Stimulated activated CD4-positive, alpha-beta T cell treated with anti-CD3 and anti-CD28 coated beads, Interleukin-2, amount 100 ng/mL, for 24 hours (primary cell): ENCODE measurements around the gene VDAC1.

Source experiments
- DNase-seq, 2 donors: peaks; one replicate each; pipeline ENCODE4 v3.0.0-alpha.2; 2020

Gene VDAC1

DNA sequence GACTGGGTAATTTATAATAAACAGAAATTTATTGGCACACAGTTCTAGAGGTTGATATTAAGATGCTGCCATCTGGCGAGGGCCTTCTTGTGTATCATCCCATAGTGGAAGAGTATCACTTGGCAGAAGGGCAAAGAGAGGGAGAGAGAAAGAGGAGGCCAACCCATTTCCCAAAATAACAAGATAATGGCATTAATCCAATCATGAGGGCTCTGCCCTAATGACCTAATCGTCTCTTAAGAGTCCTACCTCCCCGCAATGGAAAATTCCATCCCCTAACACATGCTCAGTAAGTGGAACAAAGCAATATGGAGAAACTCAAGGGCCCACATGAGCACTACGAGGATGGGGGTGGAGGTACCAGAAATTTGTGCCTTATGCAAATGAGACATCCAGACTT is 17.6 kb upstream of the VDAC1 start:
- DNase-seq, result no peak

DNA sequence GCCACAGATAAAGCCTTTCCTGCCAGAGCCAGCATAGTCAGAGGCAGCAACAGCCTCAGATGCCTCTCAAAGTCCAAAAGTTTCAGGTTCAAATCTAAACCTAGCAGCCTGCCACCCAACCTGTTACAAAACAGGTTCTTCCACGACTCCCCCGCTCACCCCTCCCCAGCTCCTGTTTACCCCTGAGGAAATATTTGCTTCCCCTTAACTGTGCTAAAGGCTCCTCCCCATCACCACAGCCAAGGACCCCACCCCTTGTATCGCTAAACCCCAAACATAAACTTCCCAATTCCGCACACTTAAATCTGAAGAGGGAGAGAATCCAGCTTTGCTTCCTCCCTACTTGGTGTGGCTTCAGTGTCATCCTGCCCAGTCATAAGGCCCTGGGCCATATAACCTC is 15.4 kb upstream of the VDAC1 start:
- no peak for DNase-seq

DNA sequence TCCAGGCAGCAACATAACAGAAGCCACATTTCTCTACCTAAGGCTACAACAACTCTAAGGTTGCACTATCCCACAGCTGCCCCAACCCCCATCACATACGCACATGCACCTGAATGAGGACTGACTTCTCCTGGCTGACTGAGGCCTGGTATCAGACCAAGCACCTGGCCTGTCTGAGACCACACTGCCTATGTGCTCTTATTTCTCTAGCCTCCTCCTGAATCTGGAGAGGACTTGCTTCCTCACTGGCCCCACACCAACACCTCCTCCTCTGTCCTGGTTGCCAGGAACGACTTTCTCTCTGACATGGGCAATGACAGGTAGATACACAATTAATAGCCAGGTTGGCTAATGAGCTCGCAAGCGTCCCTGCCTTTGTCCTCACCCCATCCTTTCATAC is 14.9 kb upstream of the VDAC1 start:
- no peak for DNase-seq

DNA sequence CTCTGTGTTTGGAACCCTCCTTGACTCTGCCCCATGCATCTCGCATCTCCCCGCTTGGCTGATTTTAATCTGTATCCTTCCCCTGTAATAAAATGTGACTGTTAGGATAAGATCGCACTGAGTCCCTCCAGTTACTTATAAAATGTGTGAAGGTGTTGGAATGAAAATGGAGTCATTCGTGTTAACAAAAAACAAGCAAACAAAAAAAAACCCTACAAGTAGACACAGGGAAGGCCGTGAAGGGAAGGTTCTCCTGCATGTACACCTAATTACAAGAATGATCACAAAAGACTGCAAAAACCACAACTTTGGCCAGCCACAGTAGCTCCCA is 14.2 kb upstream of the VDAC1 start:
- no peak for DNase-seq

DNA sequence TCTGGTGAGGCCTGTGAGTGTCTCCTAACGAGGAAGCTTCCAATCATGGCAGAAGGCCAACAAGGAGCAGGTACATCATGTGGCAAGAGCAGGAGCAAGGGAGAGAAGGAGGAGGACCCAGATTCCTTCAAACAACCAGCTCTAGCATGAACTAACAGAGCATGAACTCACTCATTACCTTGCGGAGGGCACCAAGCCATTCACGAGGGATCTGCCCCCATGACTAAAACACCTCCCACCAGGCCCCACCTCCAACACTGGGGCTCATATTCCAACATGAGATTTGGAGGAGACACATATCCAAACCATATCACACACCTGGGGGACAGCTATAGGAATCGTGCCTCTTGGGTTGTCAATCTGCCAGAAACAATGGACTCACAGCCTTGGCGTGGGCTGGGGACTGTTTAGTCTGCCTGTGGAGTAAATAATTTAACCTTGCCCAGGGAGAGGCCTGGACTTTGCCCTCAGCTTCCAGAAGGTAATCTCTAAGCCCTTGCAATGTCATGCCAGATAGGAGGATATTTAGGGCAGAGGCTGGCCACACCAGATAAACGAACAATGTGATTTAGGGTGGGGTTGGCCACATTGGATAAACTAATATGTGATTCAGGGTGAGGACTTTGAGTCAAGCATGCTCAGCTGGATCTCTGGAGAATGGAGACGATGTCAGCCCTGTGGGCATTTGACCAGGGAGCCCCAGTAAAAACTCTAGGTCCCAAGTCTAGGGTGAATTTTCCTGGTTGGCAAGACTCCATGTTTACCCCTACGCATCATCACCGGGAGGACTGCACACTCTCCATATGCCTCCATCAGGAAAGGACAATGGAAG is 13.6 kb upstream of the VDAC1 start:
- DNase-seq, result no peak

DNA sequence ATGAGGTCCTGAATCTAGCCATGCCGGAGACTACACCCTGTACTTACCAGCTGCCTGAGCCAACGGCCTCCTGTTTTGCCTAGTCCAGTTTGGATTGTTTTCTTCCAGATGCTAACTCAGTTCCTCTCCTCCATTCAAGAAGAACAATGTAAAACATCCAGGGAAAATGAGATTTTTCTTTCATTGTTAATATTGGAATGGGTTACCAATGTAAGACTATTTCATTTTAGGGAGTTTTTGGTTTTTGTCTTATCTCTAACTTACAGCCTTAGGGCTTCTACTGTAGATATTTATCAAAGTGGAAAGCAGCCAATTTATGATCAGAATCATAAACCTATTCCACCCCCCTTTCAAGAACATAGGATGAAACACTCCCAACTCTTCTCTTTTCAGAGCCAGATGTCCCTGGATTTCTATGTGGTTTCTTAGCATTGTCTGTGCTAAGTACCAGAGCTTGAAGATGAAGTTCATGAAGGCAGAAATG is 3.5 kb upstream of the VDAC1 start:
- DNase-seq, result no peak

DNA sequence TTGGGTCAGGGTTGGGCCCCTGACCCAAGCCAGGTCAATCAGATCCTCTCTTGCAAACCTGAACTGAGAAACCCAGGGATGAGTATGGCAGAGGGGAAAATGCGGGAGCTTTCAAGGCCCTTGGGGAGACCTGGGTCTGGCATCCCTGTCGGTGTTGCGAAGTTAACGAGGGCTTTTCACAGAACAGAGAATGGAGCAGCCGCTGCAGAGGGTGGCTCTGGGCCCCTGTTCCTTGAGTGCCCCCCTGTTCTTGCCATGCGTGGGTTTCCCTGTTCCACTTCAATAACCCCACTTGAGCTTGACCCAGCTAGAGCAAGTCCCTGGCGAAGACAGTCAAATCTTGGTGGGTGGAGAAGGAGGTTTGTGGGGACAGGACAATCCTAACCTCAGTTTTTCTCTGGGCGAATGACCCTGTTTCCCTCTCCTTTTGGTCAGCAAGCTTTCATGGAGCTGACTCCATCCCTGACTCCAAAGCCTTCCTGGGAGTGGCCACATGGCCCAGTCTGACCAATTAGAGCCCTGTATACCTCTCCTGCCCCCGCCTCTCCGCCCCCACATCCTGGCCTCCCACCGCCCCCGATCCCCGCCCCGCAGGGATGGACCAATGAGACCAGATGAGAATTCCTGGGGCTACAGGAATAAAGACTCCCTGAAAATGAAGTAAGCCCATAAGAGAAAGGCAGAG is 2.9 kb upstream of the VDAC1 start:
- no peak for DNase-seq

DNA sequence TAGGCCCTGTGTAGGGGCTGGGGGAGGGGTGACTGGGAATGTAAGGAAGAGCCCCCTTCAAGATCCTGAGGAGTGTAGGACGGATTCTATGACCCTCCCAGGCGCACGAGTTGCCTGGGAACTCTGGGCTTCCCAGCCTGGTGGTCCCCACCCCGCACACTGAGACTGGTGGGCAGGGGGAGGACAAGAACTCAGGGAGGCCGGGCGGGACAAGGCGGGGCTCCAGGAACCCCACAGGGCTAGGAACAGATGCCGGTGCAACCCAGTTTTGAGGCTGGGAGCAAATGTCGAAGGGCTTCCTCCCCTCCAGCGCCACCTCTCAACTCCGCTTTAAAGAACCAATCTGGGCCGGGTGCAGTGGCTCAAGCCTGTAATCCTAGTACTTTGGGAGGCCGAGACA is 1.3 kb upstream of the VDAC1 start:
- no peak for DNase-seq

DNA sequence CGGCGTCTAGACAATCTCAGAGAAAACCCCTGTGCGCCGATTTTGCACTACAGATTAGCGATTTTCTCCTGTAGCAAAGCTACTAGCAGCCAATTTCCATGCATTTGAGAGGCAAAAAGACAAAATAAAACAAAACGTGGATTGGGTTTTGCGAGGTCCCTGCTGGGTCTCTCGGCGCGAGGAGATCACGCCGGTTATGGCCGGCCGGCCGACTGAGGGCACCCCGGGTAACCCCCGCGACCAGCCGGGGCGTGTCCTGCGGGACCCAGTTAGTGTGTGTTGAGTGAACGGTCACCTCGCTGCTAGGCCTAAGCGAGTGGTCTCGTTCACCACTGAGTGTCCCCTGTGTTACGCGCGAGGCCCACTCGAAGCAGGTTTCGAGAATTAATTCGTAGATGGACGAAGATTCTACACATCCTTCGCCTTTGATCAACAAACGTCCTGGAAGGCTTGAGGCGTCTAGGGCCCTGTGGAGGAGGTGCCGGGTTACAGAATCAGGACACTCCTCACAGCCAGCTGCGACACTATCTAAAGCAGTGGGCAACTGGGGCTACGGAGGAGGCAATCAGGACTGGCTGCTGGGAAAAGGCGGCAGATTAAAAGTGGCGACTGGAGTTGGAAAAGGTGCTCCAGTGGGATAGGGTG is 764 bp upstream of the VDAC1 start:
- DNase-seq, result peak in 1 of 2 donors; percentile 51

DNA sequence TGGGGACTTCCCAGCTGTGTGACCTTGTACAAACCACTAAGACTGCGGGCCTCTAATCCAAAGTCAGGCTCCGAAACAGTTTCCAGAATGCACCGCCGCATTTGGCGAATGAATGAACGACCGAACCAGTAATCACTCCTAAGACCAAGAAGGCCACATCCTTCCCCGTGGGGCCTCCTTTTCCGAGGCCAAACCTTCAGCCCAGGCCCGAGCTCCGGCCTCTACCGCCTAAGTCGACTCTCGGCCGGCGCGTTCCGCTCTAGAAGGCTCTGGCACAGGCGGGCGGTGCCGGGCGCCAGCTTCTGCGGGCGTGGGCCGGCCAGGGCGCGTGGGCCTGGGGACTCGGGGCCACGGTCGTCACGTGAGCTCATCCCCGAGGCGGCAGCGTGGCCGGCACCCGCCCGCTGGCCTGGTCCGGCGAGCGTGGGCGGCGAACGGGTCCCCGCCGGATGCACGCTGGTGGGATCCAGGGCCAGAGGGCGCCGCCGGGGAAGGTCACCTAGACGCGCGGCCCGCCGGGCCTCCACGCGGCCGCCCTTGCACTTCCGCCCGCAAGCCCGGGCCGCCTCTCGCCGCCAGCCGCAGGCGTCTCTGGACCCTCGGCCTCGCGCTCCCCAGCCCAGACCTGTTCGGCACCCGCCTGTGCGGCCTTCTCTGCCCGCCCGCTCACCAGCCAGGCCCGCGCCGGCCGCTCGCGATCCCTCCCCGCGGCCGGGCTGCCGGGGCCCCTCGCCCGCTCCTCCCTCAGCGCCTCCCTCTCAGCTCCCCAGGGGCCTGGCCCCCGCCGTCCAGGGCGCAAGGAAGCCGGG is 754 bp downstream of the VDAC1 start:
- peak; percentile 61 to 63 for DNase-seq

DNA sequence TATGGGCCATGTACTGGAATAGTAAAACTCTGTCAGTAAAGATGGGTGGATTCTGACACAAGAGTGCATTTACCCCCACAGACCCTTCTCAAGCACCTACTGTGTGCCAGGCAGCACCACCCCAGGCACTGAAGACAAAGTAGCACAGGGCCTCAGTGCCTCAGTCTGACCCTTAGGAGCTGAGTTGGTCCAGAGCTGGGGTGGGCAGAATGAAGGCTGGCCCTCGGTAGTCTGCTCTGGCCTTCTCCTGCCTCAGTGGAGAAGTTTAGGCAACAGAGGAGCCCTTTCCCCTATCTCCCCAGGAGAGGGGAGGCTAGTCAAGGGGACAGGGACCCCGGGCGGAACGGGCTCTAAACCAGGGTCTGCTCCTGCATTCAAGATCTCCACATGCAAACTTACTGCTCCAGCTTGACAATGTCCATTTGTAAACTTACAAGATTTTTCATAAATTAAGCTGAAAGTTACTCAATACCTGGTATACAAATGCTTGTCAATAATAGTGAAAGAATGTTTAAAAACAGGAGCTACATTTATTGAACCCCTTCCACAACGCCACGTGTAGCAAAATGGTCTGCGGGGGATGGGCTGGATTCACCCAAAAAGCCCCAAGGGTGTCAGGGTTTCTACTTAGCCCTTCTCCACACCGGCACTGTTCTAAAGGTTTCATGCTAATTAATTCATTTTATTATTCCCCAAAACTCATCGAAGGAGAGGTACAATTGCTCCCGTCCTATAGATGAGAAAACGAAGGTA is 1.5 kb downstream of the VDAC1 start:
- peak; percentile 59 to 61 for DNase-seq

DNA sequence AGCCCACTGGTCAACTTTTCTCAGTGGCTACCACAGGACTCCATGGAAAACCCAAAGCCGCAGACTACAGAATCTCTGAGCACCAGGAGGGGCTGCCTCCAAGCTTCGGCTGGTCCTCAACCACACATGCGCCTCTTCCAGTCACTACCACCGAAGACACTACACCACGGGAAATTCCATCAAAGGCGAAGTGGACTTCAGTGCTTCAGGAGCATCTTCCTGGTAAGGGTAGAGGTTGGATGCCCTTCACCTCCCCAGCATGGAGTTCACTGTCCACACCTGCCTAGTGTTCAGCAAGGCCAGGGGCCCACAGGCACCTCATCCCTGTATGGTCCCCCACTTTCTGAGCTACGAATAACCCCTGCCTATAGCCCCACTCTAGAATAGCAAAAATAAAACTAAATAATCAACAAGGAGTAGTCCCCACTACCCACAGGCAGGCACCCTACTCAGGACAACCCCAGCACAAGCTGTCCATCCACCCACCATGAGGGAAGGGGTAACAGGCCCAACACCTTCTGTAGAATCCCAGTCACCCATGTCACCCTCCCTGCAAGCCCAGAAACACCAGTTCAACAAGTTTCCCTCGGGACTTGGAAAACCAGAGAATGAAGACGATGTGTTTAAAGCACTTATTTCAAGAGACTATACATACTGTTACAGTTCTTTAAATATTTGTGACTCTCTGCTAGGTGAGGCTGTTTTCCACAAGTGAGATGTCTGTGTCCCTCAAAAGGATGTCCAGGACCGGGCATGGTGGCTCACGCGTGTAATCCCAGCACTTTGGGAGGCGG is 2.6 kb downstream of the VDAC1 start:
- no peak for DNase-seq

DNA sequence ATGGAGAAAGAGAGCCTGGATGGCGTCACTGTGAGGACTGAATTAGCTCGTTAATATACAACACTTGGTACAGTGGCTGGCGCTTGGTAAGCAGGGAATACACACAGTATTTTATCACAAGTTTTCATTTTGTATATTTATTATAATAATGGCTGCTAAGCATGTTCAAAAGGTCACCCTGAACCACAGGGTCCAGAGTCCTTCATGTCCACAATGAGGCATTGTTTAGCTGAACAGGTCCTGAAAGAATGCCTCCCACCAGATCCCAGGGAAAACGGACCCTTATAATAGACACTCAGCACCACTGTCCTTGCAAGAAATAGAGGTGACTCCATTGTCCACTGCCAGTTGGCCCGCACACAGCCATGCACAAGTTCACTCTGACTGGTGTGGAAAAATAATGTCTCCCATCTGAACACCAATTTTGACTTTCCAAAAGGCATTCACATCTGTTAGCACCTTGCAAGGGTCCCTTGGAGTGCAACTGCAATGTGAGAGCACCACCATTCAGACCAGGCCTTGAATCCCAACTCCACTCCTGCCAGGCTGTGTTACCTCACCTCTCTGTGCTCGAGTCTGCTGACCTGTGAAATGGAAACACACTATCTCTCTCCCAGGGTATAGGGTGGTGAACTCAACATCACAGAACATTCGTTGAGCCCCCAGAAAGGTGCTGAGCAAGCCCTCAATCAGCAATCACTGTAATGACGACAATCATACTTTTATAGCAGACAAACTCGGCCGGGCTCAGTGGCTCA is 3.9 kb downstream of the VDAC1 start:
- no peak for DNase-seq

DNA sequence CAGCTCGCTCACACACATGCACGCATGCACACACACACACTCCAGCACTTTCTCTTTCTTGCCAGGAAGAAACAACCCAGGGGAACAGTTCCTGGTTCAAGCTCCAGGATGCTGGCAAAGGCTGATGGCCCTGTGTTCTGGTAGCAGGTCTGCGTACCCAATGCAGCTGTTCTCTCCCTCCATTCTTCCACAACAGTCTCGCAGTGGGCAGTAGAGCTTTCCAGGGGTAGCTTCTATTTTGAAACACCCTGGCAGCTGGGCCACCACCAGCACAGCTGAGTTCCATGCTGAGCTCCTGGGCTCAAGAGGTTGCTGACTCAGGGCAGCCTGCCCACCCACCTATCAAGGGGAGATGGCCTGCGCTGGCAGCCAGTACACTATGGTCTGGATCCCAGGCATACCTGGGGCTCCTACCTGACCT is 4.7 kb downstream of the VDAC1 start:
- DNase-seq, result no peak

DNA sequence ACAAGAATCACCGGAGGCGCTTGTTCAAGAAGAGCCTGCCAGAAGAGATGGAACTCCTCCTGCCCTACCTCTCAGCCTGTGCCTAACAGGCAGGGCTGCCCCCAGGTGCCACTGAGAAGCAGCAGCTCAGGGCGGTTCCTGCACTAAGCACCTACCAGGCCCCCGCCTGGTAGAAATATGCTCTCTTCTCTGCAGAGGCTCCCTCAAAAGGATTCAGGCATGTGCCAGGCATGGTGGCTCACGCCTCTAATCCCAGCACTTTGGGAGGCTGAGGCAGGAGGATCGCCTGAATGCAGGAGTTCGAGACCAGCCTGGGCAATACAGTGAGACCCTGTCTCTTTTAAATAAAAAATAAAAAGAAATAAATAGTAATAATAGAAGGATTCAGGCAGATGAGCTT is 6.0 kb downstream of the VDAC1 start:
- DNase-seq, result no peak

DNA sequence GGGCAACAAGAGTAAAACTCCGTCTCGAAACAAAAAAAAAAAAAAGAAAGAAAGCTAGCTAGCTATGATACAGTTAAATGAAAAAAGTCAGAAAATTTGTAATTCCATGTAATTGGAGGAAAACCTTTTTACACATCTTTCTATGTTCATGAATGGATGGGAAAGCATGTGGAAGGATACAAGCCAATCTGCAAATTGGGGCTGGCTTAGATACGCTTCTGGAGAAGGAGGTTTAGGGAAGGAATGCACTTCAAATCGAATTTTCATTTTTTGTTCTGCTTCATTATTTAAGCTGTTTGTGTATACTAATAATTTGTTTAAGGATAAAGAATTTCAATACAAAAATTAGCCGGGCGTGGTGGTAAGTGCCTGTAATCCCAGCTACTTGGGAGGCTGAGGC is 6.7 kb downstream of the VDAC1 start:
- DNase-seq, result no peak

DNA sequence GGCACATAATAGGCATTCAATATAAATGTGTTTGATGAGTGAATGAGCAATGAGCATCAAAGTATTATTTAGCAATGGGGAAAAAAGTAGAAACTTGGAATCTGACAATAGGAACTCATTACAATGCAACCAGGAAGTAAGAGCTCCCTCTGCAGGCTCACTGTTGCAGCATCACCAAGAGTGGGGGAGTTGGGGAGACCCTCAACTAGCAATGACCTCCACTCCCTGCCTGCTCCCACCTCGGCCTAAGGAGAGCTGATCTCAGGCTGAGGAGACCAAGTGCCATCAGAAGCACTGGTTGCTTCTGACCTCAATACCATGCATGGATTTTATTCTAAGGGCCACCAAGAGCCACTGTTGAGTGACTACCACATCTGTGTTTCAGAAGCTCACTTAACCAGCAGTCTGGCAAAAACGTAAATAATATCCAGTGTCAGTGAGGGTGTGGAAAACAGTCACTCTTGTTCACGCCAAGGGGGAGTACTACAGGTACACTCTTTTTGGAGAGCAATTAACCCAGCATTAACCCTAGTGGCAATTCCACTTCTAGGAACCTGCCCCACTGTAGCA is 8.0 kb downstream of the VDAC1 start:
- no peak for DNase-seq

DNA sequence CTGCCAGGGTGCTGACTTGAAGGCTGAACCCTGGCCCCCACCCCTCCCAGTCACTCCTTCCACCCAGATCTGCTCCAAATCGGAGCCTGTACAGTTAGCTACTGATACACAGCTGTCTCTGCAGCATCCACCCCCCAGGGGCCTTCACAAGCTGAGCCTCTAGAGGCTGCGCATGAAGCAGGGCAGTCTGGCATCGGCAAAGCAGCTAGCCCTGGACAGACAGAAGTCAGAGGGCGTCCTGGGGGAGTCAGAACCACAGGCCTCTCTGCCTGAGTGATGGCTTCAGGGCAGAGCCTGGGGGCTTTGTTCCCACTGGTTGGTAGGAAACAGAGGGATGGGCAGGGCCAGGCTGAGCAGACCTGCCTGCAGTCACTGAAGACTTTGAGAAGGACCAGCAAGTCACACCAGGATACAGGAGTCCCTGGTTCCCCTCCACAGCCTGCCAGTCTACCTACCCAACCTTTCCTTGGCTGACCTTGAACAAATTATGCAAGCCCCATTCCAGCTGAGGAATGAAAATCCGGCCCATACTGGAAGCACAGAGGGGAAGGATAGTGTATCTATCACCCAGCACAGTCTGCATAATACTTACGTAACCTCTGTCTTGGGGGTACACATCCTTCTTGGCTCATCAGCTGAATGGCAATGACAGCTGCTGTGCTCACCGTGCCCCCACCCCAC is 8.8 kb downstream of the VDAC1 start:
- no peak for DNase-seq

DNA sequence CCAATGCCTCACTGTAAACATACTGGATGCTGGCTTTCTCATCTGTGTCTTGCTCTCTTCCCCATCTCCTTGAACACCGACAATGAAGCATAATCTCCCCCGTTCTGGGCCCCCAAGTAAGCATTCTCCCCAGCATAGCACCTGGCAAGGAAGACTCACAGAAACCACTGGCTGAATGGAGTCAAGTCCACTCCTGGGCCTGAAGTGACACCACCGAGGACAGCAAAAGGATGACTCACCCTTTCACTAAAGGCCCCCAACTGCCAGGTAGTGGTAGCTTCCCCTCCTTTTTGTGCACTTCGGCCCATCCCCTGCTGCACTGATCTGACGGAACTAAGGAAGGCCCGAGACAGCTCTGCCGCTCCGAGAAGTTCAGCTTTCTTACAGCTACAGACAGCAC is 9.4 kb downstream of the VDAC1 start:
- DNase-seq, result no peak

DNA sequence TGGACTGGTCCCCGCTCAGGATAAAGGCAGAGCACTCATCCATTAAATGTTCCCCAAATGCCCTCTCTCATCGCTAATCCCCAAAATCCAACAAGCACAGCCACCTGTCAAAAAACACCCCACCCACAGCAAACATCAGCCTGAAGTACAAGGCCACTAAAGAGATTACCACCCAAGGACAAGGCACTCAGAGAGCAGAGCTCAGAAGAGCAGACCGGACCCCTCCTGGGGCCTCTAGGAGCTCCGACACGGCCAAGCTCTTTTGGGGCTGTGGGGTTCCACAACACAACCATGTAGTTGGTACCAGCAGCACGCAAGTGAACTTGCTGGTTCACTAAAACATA is 9.8 kb downstream of the VDAC1 start:
- DNase-seq, result no peak
